ENCODE data around the gene ARHGEF12. TPM values are rescaled to one million over a fixed set of nuclear protein-coding genes. Genes with fewer than 3 reads are reported as not detected.

The ARHGEF12 gene
- polyA plus RNA-seq, 1 experiment: 16.9 TPM

DNA sequence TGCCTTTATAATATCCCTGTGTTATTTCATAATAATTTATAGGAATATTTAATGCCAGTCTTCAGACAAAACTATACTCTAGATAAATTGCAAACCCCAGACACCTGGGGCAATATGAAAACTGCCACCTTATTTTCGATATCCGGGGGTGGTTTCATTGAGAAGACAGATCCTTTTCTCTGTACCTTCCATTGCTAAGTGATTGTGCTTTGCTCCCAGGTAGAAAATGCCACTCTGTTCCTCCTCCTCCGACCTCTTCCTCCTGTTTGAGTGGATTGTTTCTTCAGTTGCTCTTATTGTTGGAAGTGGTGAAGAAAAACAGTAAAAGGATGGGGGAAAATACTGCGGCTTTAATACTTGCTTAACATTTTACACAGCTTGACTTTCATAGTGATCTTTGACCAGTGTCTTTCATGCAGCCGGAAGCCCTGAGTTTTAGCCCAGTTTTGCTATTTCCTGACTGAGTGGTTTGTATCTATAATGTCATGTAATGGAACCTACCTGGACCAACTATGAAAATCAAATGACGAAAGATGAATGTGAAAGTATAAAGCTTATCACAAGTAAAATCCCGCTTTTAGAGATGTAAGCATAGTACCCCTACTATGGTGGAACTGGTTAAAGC, 169.7 kb downstream of the ARHGEF12 start:
- H3K36me3 ChIP-seq (ENCODE audit: control insufficient read depth, insufficient read depth, low read length): no peaks in the 10 kb centered on the region
- TF ChIP-seq, protein P1, sequence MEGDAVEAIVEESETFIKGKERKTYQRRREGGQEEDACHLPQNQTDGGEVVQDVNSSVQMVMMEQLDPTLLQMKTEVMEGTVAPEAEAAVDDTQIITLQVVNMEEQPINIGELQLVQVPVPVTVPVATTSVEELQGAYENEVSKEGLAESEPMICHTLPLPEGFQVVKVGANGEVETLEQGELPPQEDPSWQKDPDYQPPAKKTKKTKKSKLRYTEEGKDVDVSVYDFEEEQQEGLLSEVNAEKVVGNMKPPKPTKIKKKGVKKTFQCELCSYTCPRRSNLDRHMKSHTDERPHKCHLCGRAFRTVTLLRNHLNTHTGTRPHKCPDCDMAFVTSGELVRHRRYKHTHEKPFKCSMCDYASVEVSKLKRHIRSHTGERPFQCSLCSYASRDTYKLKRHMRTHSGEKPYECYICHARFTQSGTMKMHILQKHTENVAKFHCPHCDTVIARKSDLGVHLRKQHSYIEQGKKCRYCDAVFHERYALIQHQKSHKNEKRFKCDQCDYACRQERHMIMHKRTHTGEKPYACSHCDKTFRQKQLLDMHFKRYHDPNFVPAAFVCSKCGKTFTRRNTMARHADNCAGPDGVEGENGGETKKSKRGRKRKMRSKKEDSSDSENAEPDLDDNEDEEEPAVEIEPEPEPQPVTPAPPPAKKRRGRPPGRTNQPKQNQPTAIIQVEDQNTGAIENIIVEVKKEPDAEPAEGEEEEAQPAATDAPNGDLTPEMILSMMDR (IDR thresholded peaks at IDR 0.05; ENCODE audit: insufficient read depth, low read depth, low read length): no peak
- POLR2A ChIA-PET: no interaction called here
- no peak overlapping the region for H3K4me3 ChIP-seq (ENCODE audit: low read depth, low read length)
- no peak for DNase-seq (ENCODE audit: low read depth)
- peaks cover 2% of the 10 kb centered on the region; the same call in 1 of the 2 replicates for H3K27me3 ChIP-seq (ENCODE audit: control insufficient read depth, insufficient read depth, low read length)
- CTCF ChIA-PET: interaction anchor here (11.1 kb wide), 1 partner anchor 177 kb away, joined by 162 read pairs; no protein-coding TSS in a partner anchor

DNA sequence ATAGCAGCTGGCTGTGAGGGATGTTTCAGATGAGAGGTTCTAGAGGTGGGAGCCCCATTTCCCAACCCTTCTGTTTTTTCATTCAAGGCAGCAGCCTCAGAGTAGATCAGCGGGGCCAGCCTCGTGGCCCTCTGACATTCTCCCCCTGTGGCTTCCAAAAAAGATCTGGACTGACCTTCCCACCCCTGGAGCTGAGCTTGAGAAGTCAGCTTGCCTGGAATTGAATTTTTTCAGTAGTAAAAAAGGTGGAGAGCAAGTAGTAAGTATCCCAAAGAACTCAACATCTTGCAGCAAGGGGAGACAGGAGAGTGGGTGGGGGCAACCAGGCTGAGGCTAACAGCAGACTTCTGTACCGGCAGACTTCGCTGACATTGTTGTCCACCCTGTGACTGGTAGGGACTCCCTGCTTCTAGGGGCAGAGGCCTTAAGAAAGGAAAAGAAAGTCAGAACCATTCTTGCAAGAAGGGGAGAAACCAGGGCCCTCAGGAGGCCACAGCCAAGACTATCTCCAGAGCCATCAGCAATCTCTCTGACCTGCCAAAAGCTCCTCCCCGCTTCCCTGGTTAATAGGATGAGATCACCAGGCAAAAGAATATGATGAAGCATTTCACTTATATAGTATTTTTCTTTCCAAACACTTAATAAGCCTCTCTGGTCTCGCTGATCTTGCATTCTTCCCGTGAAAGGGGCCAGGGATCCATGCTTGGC, 173.3 kb downstream of the ARHGEF12 start:
- no peak overlapping the region for H3K4me3 ChIP-seq (ENCODE audit: low read depth, low read length)
- H3K27me3 ChIP-seq (ENCODE audit: control insufficient read depth, insufficient read depth, low read length): peaks cover 8% of the 10 kb centered on the region; the same call in 1 of the 2 replicates
- DNase-seq (ENCODE audit: low read depth): no peak
- ChIA-PET POLR2A (no interaction called here), CTCF (interaction anchor here (0.7 to 11.1 kb wide), 7 partner anchors 8 to 293 kb away, joined by 3 to 162 read pairs (median 20); no protein-coding TSS in a partner anchor)
- TF ChIP-seq, protein P1 (IDR thresholded peaks at IDR 0.05; ENCODE audit: insufficient read depth, low read depth, low read length): no peak
- no peaks in the 10 kb centered on the region for H3K36me3 ChIP-seq (ENCODE audit: control insufficient read depth, insufficient read depth, low read length)

DNA sequence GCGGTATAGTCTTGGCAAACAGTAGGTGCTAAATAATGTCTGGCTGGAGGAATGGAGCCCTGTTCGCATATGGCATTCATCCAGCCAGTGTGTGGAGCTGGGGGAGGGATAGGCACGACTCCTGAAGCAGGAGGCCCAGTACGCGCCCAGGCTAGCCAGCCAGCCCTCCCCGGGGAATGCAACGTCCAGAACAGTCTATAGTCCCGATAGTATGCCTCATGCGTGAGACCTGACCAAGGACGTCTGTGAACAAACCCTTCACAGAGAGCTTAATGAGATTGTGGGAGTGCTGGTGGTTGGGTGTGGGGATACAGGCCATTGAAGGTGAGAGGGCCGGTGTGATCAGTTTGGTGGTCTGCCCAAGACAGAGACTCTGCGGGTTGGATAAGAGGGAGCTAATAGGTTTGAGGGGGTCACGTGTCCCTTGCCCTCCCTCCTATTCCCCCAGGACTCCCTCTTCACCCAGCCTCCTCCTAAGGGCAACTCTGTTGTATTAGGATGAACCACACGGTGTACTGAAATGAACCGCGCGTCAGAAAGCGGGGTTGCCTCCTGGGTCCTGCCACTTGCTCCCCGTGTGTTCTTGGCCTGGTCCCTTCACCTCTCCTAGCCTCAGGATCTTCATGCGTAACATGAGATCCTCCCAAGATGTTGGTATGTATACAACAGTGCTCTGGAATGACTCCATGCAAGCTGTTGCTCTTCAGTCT, 174.3 kb downstream of the ARHGEF12 start:
- ChIA-PET POLR2A (no interaction called here), CTCF (interaction anchor here (0.8 to 11.1 kb wide), 16 partner anchors 9 to 441 kb away, joined by 3 to 162 read pairs (median 6); no protein-coding TSS in a partner anchor)
- peaks cover 8% of the 10 kb centered on the region; the same call in 1 of the 2 replicates for H3K27me3 ChIP-seq (ENCODE audit: control insufficient read depth, insufficient read depth, low read length)
- H3K4me3 ChIP-seq (ENCODE audit: low read depth, low read length): no peak overlapping the region
- DNase-seq (ENCODE audit: low read depth): no peak
- TF ChIP-seq, protein P1 (IDR thresholded peaks at IDR 0.05; ENCODE audit: insufficient read depth, low read depth, low read length): no peak
- no peaks in the 10 kb centered on the region for H3K36me3 ChIP-seq (ENCODE audit: control insufficient read depth, insufficient read depth, low read length)

DNA sequence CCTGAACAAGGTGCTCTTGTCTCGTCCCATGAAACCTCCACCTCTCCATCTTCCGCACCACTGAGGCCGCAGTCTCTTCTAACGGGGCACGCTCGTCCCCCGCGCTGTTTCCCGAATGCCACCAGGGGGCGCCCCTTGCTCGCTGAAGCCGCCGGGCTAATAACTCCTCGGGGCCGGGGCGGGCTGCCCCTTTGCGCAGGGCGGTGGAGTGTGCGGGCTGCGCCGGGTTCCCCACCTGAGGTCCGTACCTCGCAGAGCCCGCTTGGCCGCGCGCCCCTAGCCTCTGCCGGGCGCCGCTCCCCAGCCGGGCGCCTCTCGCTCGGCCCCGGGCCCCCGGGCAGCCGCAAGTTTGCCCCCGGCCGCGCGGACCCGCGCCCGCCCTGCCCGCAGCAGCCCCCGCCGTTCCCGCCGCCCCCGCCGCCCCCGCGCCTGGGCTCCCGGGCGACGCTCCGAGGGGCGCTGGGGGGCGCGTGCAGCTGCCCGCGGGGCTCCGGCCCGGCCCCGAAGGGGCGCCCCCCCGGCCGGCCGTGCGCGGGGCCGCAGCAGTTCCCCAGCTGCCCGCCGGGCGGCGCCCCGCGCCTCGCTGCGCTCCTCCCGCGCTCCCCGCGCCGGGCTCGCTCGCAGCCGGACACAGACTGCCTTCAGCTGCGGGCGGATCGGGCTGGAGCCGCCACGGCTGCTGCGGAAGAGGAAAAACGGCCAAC, 175.1 kb downstream of the ARHGEF12 start, which contains the start of gene GRIK4:
Gene GRIK4 (plus strand): TSS at position 633 of the 704 bp plus-strand sequence. CDS start 148,571 bp downstream, outside the sequence.
- Histone ChIP-seq H3K4me3 (ENCODE audit: low read depth, low read length) (peak within 1 kb of the TSS; percentile 29), H3K27me3 (ENCODE audit: control insufficient read depth, insufficient read depth, low read length) (peaks cover 7% of the 10 kb centered on the region; the same call in 1 of the 2 replicates), H3K36me3 (ENCODE audit: control insufficient read depth, insufficient read depth, low read length) (no peaks in the 10 kb centered on the region)
- ChIA-PET POLR2A (no interaction called here), CTCF (interaction anchor here (0.6 to 11.1 kb wide), 32 partner anchors 9 to 687 kb away, joined by 3 to 162 read pairs (median 4); no protein-coding TSS in a partner anchor)
- no peak for DNase-seq (ENCODE audit: low read depth)
- TF ChIP-seq, protein P1 (IDR thresholded peaks at IDR 0.05; ENCODE audit: insufficient read depth, low read depth, low read length): peak; percentile 95

Data from BJ (cell line).